ENCODE results near the gene UBTF.
A peak's percentile ranks its signal among the peaks of the same experiment; 100 is the strongest.

The UBTF gene

GRCh38 chr17:44236444-44236991, 17.0 kb upstream of the UBTF start:
- ATAC-seq, result no peak

GRCh38 chr17:44235583-44235936, 16.1 kb upstream of the UBTF start:
- TF ChIP-seq ZFP30 (CRISPR knock-in tag; IDR thresholded peaks at IDR 0.05), result no peak
- TF ChIP-seq ISL1 (CRISPR knock-in tag; IDR thresholded peaks at IDR 0.05), result no peak
- TF ChIP-seq ZNF70 (CRISPR knock-in tag; IDR thresholded peaks at IDR 0.05), result no peak
- TF ChIP-seq TSHZ2 (CRISPR knock-in tag; IDR thresholded peaks at IDR 0.05), result no peak
- TF ChIP-seq TOX (CRISPR knock-in tag; IDR thresholded peaks at IDR 0.05; ENCODE audit: borderline replicate concordance), result no peak
- no peak for TF ChIP-seq ZNF8 (CRISPR knock-in tag; IDR thresholded peaks at IDR 0.05)
- no peak for TF ChIP-seq BACH2 (CRISPR knock-in tag; IDR thresholded peaks at IDR 0.05; ENCODE audit: borderline replicate concordance)
- TF ChIP-seq CSDC2 (CRISPR knock-in tag; IDR thresholded peaks at IDR 0.05), result no peak
- TF ChIP-seq SNAI2 (CRISPR knock-in tag; IDR thresholded peaks at IDR 0.05), result no peak
- no peak for TF ChIP-seq CSRNP3 (CRISPR knock-in tag; IDR thresholded peaks at IDR 0.05)
- TF ChIP-seq ESRRG (CRISPR knock-in tag; IDR thresholded peaks at IDR 0.05), result no peak
- ATAC-seq, result peak; percentile 62

More at GRCh38 chr17:44236444-44236991, 17.0 kb upstream of the UBTF start:
- no peak for TF ChIP-seq ZNF565 (CRISPR knock-in tag; conservative IDR thresholded peaks at IDR 0.05; ENCODE audit: low read depth)
- TF ChIP-seq CREB5 (CRISPR knock-in tag; IDR thresholded peaks at IDR 0.05; ENCODE audit: low read depth), result no peak
- no peak for TF ChIP-seq PATZ1 (CRISPR knock-in tag; IDR thresholded peaks at IDR 0.05; ENCODE audit: borderline replicate concordance)
- no peak for TF ChIP-seq GLIS3 (CRISPR knock-in tag; IDR thresholded peaks at IDR 0.05)
- no peak for TF ChIP-seq TSHZ2 (CRISPR knock-in tag; IDR thresholded peaks at IDR 0.05)
- TF ChIP-seq ZNF70 (CRISPR knock-in tag; IDR thresholded peaks at IDR 0.05), result no peak
- no peak for TF ChIP-seq ZNF8 (CRISPR knock-in tag; IDR thresholded peaks at IDR 0.05)
- no peak for TF ChIP-seq CSRNP3 (CRISPR knock-in tag; IDR thresholded peaks at IDR 0.05)
- no peak for TF ChIP-seq ARNTL (CRISPR knock-in tag; IDR thresholded peaks at IDR 0.05; ENCODE audit: borderline replicate concordance, low read depth)
- no peak for TF ChIP-seq ZC3H10 (CRISPR knock-in tag; IDR thresholded peaks at IDR 0.05)
- no peak for TF ChIP-seq TCF4 (CRISPR knock-in tag; IDR thresholded peaks at IDR 0.05; ENCODE audit: borderline replicate concordance)
- no peak for TF ChIP-seq ESRRG (CRISPR knock-in tag; IDR thresholded peaks at IDR 0.05)

All from SK-N-SH treated with all-trans-retinoic acid at 6 μM for 48 hours (cell line).